Mammary epithelial cell (primary cell): ENCODE results near the gene PAM.

Source experiments
- EZH2 ChIP-seq: IDR thresholded peaks from 2 replicates; pipeline ENCODE4 v1.6.1; 2012; ENCODE audit warnings: low read length, inconsistent platforms, borderline replicate concordance
- TF ChIP-seq, protein P1 (sequence below), 2 donors: IDR thresholded peaks in 1 of 2; conservative IDR thresholded peaks in 1 of 2; 2 replicates each; pipeline ENCODE4 v1.5.1; 2011 to 2012; ENCODE audit warnings: inconsistent platforms in 2 of 2, low read length in 2 of 2, mild to moderate bottlenecking in 2 of 2, control low read depth in 1 of 2, low read depth in 1 of 2; ENCODE audit not compliant: insufficient read depth in 1 of 2; ENCODE audit errors: extremely low read depth in 1 of 2

DNA sequence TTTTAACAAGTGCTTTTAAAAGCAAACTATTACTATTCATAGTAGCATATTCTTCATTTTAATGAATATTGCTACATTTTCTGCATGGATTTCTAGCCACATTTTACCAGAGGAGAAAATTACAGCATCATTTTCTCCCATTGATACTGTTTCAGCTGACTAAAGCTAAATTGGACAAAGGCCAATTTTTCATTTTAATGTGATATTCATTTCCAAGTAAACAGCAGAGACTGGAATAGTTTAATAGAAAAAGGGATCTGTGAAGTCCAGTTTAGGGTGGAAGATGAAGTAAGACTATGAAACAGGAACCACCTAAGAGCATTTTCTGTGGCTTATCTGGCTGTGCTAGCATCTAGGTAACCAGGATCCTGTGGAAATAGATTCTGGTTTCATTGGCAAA lies 236.7 kb downstream of the PAM start:
- TF ChIP-seq, protein P1, sequence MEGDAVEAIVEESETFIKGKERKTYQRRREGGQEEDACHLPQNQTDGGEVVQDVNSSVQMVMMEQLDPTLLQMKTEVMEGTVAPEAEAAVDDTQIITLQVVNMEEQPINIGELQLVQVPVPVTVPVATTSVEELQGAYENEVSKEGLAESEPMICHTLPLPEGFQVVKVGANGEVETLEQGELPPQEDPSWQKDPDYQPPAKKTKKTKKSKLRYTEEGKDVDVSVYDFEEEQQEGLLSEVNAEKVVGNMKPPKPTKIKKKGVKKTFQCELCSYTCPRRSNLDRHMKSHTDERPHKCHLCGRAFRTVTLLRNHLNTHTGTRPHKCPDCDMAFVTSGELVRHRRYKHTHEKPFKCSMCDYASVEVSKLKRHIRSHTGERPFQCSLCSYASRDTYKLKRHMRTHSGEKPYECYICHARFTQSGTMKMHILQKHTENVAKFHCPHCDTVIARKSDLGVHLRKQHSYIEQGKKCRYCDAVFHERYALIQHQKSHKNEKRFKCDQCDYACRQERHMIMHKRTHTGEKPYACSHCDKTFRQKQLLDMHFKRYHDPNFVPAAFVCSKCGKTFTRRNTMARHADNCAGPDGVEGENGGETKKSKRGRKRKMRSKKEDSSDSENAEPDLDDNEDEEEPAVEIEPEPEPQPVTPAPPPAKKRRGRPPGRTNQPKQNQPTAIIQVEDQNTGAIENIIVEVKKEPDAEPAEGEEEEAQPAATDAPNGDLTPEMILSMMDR (conservative IDR thresholded peaks at IDR 0.05 in 1 of 2, IDR thresholded peaks at IDR 0.05 in 1 of 2; ENCODE audit: extremely low read depth in 1 of 2, insufficient read depth in 1 of 2, low read depth in 1 of 2, low read length in 2 of 2): no peak
- TF ChIP-seq EZH2: no peak
